ENCODE data around the gene SERPINA5.

SERPINA5 gene

GRCh38 chr14:94615823-94616570 lies 34.8 kb downstream of the SERPINA5 start:
- no peak for TF ChIP-seq CTCF (IDR thresholded peaks at IDR 0.05)
- Mint-ChIP-seq H3K27ac (no peak overlapping the region), H3K9me3 (peaks cover 44% of the 10 kb centered on the region), H3K36me3 (ENCODE audit: low read depth) (no peaks in the 10 kb centered on the region), H3K4me3 (no peak overlapping the region), H3K27me3 (ENCODE audit: low read depth, poor library complexity) (peaks cover 11% of the 10 kb centered on the region), H3K4me1 (peaks cover 4% of the 10 kb centered on the region)
- DNase-seq, result no peak

DNA sequence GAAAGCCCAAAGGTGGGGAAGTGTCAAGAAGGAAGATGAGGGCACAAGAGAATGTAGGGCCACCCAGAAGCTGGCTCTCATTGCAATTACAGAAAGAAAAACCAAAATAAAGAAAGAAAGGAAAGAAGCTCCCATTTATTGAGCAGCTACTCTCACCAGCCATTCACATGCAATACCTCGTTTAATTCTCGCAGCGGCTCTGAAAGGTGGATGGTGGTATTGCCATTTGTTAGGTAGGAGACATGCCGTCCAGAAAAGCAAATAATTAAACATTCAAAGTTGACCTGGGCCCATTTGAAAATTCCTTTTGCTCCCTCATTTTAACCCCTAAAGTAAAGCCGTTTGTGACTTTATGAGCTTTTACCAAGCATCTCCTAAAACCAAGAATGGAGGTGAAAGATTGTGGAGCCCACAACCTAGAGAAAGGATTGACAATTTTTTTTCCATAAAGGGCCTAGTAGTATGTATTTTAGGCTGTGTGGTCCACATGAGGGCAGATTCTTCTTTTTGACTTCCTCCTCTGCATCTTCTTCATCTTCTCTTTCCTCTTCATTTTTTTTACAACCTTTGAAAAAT lies 36.2 kb downstream of the SERPINA5 start:
- peaks cover 44% of the 10 kb centered on the region for H3K9me3 Mint-ChIP-seq
- peaks cover 4% of the 10 kb centered on the region for H3K4me1 Mint-ChIP-seq
- peaks cover 9% of the 10 kb centered on the region for H3K27me3 Mint-ChIP-seq (ENCODE audit: low read depth, poor library complexity)
- no peaks in the 10 kb centered on the region for H3K36me3 Mint-ChIP-seq (ENCODE audit: low read depth)
- no peak for TF ChIP-seq CTCF (IDR thresholded peaks at IDR 0.05)
- DNase-seq, result no peak
- H3K27ac Mint-ChIP-seq, result no peak overlapping the region
- no peak overlapping the region for H3K4me3 Mint-ChIP-seq

DNA sequence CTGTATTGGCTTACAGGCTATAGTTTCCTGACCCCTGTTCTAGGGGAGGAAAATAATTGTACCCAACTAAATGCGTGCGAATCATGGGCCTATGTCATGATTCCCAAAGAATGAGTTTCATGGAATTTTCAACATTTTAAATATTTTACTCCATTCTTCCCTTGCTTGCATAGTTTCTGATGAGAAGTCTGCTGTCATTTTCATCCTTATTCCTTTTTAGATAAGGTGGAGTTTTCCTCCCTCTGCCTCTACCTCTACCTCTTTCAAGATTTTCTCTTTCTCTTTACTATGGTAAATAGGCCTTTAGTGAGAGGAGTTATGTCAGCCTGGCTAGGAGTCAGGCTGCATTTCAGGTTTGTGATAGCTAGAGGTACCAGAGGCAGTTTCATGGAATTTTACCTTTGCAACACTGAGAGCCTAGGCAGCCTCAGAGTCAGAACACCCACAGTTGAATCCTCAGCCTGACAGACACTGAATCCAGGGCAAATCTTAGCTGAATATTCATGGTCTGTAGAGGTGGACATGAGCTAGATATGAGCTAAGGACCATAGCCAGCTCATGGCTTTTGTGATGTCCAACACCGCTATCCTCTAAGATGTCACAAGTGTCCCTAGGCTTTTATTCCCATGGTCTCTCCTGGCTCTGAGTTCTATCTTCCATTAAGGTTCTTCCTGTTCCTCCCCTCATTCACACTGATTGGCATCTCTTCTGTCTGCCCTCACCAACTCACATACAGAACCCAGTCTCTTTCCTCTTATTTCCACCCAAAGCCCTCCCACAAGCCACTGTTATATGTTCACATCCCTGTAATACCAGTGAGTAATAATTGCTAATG lies 37.0 kb downstream of the SERPINA5 start:
- H3K4me3 Mint-ChIP-seq, result no peak overlapping the region
- H3K4me1 Mint-ChIP-seq, result peaks cover 2% of the 10 kb centered on the region
- DNase-seq, result no peak
- peaks cover 9% of the 10 kb centered on the region for H3K27me3 Mint-ChIP-seq (ENCODE audit: low read depth, poor library complexity)
- H3K9me3 Mint-ChIP-seq, result peaks cover 44% of the 10 kb centered on the region
- no peak overlapping the region for H3K27ac Mint-ChIP-seq
- no peak for TF ChIP-seq CTCF (IDR thresholded peaks at IDR 0.05)
- H3K36me3 Mint-ChIP-seq (ENCODE audit: low read depth), result no peaks in the 10 kb centered on the region

GRCh38 chr14:94619297-94619696 lies 38.1 kb downstream of the SERPINA5 start:
- no peak overlapping the region for H3K4me3 Mint-ChIP-seq
- no peaks in the 10 kb centered on the region for H3K4me1 Mint-ChIP-seq
- no peak for TF ChIP-seq CTCF (IDR thresholded peaks at IDR 0.05)
- peaks cover 9% of the 10 kb centered on the region for H3K27me3 Mint-ChIP-seq (ENCODE audit: low read depth, poor library complexity)
- no peak for DNase-seq
- H3K9me3 Mint-ChIP-seq, result peaks cover 44% of the 10 kb centered on the region
- no peak overlapping the region for H3K27ac Mint-ChIP-seq
- H3K36me3 Mint-ChIP-seq (ENCODE audit: low read depth), result no peaks in the 10 kb centered on the region

GRCh38 chr14:94620597-94620996 lies 39.4 kb downstream of the SERPINA5 start:
- H3K4me1 Mint-ChIP-seq, result no peaks in the 10 kb centered on the region
- peaks cover 9% of the 10 kb centered on the region for H3K27me3 Mint-ChIP-seq (ENCODE audit: low read depth, poor library complexity)

More at GRCh38 chr14:94620597-94620996, 39.4 kb downstream of the SERPINA5 start:
- no peak for DNase-seq
- H3K4me3 Mint-ChIP-seq, result no peak overlapping the region
- peaks cover 44% of the 10 kb centered on the region for H3K9me3 Mint-ChIP-seq
- no peaks in the 10 kb centered on the region for H3K36me3 Mint-ChIP-seq (ENCODE audit: low read depth)
- TF ChIP-seq CTCF (IDR thresholded peaks at IDR 0.05), result no peak
- no peak overlapping the region for H3K27ac Mint-ChIP-seq
